ENCODE measurements around the gene FOXP4.
"Not testable (repeated sequence)": the region's sequence is repeated elsewhere in the genome, so short reads cannot be mapped to it uniquely, and the experiment has no call there.

Gene FOXP4

GRCh38 chr6:41602422-41602743 lies 56.2 kb downstream of the FOXP4 start:
- no peak for DNase-seq

- DNase-seq = peak; percentile 36 to 76
Measured at GRCh38 chr6:41602864-41603608, 56.9 kb downstream of the FOXP4 start.

GRCh38 chr6:41604006-41604405 lies 57.8 kb downstream of the FOXP4 start:
- DNase-seq = no peak

- no peak for DNase-seq
Measured at GRCh38 chr6:41605649-41606048, 59.5 kb downstream of the FOXP4 start.

GRCh38 chr6:41607036-41607435 lies 60.9 kb downstream of the FOXP4 start:
- no peak for DNase-seq

- no peak for DNase-seq
Measured at GRCh38 chr6:41607736-41608135, 61.6 kb downstream of the FOXP4 start.

GRCh38 chr6:41608443-41609151 lies 62.4 kb downstream of the FOXP4 start:
- DNase-seq = no peak

GRCh38 chr6:41614715-41615114 lies 68.5 kb downstream of the FOXP4 start:
- no peak for DNase-seq

- DNase-seq = no peak
Measured at GRCh38 chr6:41615311-41615710, 69.1 kb downstream of the FOXP4 start.

- DNase-seq = no peak
Measured at GRCh38 chr6:41618598-41618997, 72.4 kb downstream of the FOXP4 start.

GRCh38 chr6:41619193-41619592 lies 73.0 kb downstream of the FOXP4 start:
- DNase-seq = not testable (repeated sequence)

- no peak for DNase-seq
Measured at GRCh38 chr6:41621367-41621766, 75.2 kb downstream of the FOXP4 start.

GRCh38 chr6:41621802-41622201 lies 75.6 kb downstream of the FOXP4 start:
- no peak for DNase-seq

GRCh38 chr6:41622206-41622988 lies 76.2 kb downstream of the FOXP4 start:
- no peak for DNase-seq

- no peak for DNase-seq
Measured at GRCh38 chr6:41623330-41623729, 77.1 kb downstream of the FOXP4 start.

GRCh38 chr6:41624621-41625380 lies 78.6 kb downstream of the FOXP4 start:
- DNase-seq = no peak

GRCh38 chr6:41625442-41625841 lies 79.3 kb downstream of the FOXP4 start:
- DNase-seq = no peak

GRCh38 chr6:41626022-41626421 lies 79.8 kb downstream of the FOXP4 start:
- no peak for DNase-seq

GRCh38 chr6:41626917-41627316 lies 80.7 kb downstream of the FOXP4 start:
- DNase-seq = no peak

- no peak for DNase-seq
Measured at GRCh38 chr6:41629128-41629527, 82.9 kb downstream of the FOXP4 start.

GRCh38 chr6:41630069-41630468 lies 83.9 kb downstream of the FOXP4 start:
- DNase-seq = no peak

GRCh38 chr6:41630946-41631345 lies 84.8 kb downstream of the FOXP4 start:
- no peak for DNase-seq

- no peak for DNase-seq
Measured at GRCh38 chr6:41633056-41633634, 87.0 kb downstream of the FOXP4 start.
